Neural cell (in vitro differentiated cells): ENCODE measurements around the gene LCT. TPM values are rescaled to one million over a fixed set of nuclear protein-coding genes. Genes with fewer than 3 reads are reported as not detected.

Source experiments
- H2AFZ ChIP-seq: fragments of 200-600, 300-800 bp; sonication (generic), shearing (Covaris generic); 2 replicates; pipeline ENCODE4 v1.6.0; 2014; ENCODE audit warnings: low read depth, mild to moderate bottlenecking, antibody characterized with exemption, low read length, moderate library complexity
- H3F3A ChIP-seq: fragments of 200-600 bp; shearing (Covaris generic); 2 replicates; pipeline ENCODE4 v1.6.1; 2016; ENCODE audit warnings: mild to moderate bottlenecking, moderate library complexity, mixed read lengths, antibody characterized with exemption, low read length; ENCODE audit not compliant: insufficient read depth, poor library complexity, severe bottlenecking
- H3K27ac ChIP-seq: fragments of 200-600, 300-800 bp; sonication (generic), shearing (Covaris generic); 2 replicates; pipeline ENCODE4 v1.5.1; 2014; ENCODE audit warnings: mild to moderate bottlenecking, low read length, moderate library complexity
- H3K27me3 ChIP-seq: fragments of 300-800, 200-600 bp; sonication (generic), shearing (Covaris generic); 2 replicates; pipeline ENCODE4 v1.6.0; 2014; ENCODE audit warnings: mild to moderate bottlenecking, low read depth, low read length, moderate library complexity; ENCODE audit not compliant: insufficient read depth
- H3K36me3 ChIP-seq: fragments of 300-800, 200-600 bp; sonication (generic), shearing (Covaris generic); 2 replicates; pipeline ENCODE4 v1.5.1; 2014; ENCODE audit warnings: mild to moderate bottlenecking, antibody characterized with exemption, low read length, moderate library complexity; ENCODE audit not compliant: insufficient read depth
- H3K4me2 ChIP-seq: fragments of 300-800, 200-600 bp; sonication (generic), shearing (Covaris generic); 2 replicates; pipeline ENCODE4 v1.6.0; 2014; ENCODE audit warnings: mild to moderate bottlenecking, low read length
- H3K4me3 ChIP-seq: fragments of 300-800, 200-600 bp; sonication (generic), shearing (Covaris generic); 2 replicates; pipeline ENCODE4 v1.5.1; 2014; ENCODE audit warnings: mild to moderate bottlenecking, low read length, moderate library complexity
- H3K79me2 ChIP-seq: fragments of 200-600 bp; shearing (Covaris generic); replicated peaks from 2 replicates; pipeline ENCODE4 v1.6.0; 2014; ENCODE audit warnings: mild to moderate bottlenecking, low read length, moderate library complexity; ENCODE audit not compliant: insufficient read depth
- H3K9ac ChIP-seq: fragments of 300-800, 200-600 bp; sonication (generic), shearing (Covaris generic); 2 replicates; pipeline ENCODE4 v1.6.1; 2016; ENCODE audit warnings: mild to moderate bottlenecking, low read length, mixed read lengths
- H3K9me2 ChIP-seq: fragments of 200-600 bp; shearing (Covaris generic); 2 replicates; pipeline ENCODE4 v1.6.1; 2016; ENCODE audit warnings: mild to moderate bottlenecking, low read length, mixed read lengths; ENCODE audit not compliant: insufficient read depth
- H3K9me3 ChIP-seq: fragments of 200-600, 300-800 bp; sonication (generic), shearing (Covaris generic); 2 replicates; pipeline ENCODE4 v1.6.1; 2016; ENCODE audit warnings: mild to moderate bottlenecking, mixed run types, low read length, moderate library complexity, mixed read lengths
- H4K20me1 ChIP-seq: fragments of 200-600 bp; shearing (Covaris generic); 2 replicates; pipeline ENCODE4 v1.6.1; 2016; ENCODE audit warnings: mild to moderate bottlenecking, mixed run types; ENCODE audit not compliant: insufficient read depth
- EP300 ChIP-seq: fragments of 450-650 bp; conservative IDR thresholded peaks from 2 replicates; pipeline ENCODE4 v1.6.1; 2014; ENCODE audit warnings: antibody characterized with exemption, mild to moderate bottlenecking, moderate library complexity; ENCODE audit not compliant: poor library complexity, severe bottlenecking
- EZH2 ChIP-seq: fragments of 200-600, 300-800 bp; shearing (Covaris generic), sonication (generic); IDR thresholded peaks from 2 replicates; pipeline ENCODE4 v1.6.1; 2014; ENCODE audit warnings: antibody characterized with exemption, low read length, borderline replicate concordance, mild to moderate bottlenecking; ENCODE audit not compliant: insufficient read depth, poor library complexity, severe bottlenecking
- MXI1 ChIP-seq: fragments of 450-650 bp; conservative IDR thresholded peaks from 2 replicates; pipeline ENCODE4 v1.6.1; 2014; ENCODE audit warnings: antibody characterized with exemption, mild to moderate bottlenecking; ENCODE audit not compliant: poor library complexity, severe bottlenecking
- POLR2AphosphoS5 ChIP-seq: IDR thresholded peaks from 2 replicates; pipeline ENCODE4 v1.6.1; 2012
- RAD21 ChIP-seq: fragments of 450-650 bp; conservative IDR thresholded peaks from 2 replicates; pipeline ENCODE4 v1.6.1; 2014; ENCODE audit warnings: antibody characterized with exemption, mild to moderate bottlenecking, moderate library complexity
- SMC3 ChIP-seq: fragments of 450-650 bp; conservative IDR thresholded peaks from 2 replicates; pipeline ENCODE4 v1.6.1; 2014; ENCODE audit warnings: antibody characterized with exemption, mild to moderate bottlenecking, moderate library complexity; ENCODE audit not compliant: poor library complexity
- TAF1 ChIP-seq: IDR thresholded peaks from 2 replicates; pipeline ENCODE4 v1.6.1; 2012; ENCODE audit warnings: low read depth
- polyA plus RNA-seq: library from polyadenylated mRNA; depleted of rRNA; stranded (reverse); fragments of >200 nt; gene quantifications from 2 replicates; pipeline ENCODE4 v1.2.3, GENCODE V29; 2014
- TF ChIP-seq, protein P1 (sequence below): IDR thresholded peaks from 2 replicates; pipeline ENCODE4 v1.6.1; 2012; ENCODE audit warnings: borderline replicate concordance
- TF ChIP-seq, protein P2 (sequence below): fragments of 450-650 bp; IDR thresholded peaks from 2 replicates; pipeline ENCODE4 v1.5.1; 2014; ENCODE audit warnings: antibody characterized with exemption, mild to moderate bottlenecking, moderate library complexity; ENCODE audit not compliant: poor library complexity, severe bottlenecking

LCT gene
- polyA plus RNA-seq, 1 donor from 2014 or later = not detected

DNA sequence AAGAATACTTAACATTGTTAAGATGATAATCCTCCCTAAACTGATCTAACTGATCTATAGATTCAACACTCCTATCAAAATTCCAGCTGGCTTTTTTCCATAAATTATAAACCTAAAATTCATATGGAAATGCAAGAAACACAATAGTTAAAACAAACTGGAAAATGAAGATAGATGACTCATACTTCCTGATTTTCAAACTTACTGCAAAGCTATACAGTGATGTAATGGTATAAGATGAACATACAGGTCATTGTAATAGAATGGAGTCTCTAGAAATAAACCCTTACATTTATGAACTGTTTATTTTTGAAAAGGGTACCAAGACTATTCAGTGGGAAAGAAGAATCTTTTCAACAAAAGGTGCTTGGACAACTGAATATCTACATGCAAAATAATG, 63.1 kb downstream of the LCT start:
- Histone ChIP-seq H3K27me3 (no peaks in the 10 kb centered on the region), H3K36me3 (peaks cover 16% of the 10 kb centered on the region), H4K20me1 (no peaks in the 10 kb centered on the region), H3K27ac (no peak overlapping the region), H3K9ac (no peak overlapping the region), H3K79me2 (peaks cover 6% of the 10 kb centered on the region), H3K4me3 (no peak overlapping the region), H2AFZ (no peak overlapping the region), H3F3A (no peaks in the 10 kb centered on the region), H3K4me2 (no peak overlapping the region), H3K9me2 (no peaks in the 10 kb centered on the region), H3K9me3 (no peaks in the 10 kb centered on the region)
- TF ChIP-seq RAD21 = no peak
- TF ChIP-seq SMC3 = no peak
- no peak for TF ChIP-seq EZH2
- TF ChIP-seq MXI1 = no peak
- TF ChIP-seq, protein P1, sequence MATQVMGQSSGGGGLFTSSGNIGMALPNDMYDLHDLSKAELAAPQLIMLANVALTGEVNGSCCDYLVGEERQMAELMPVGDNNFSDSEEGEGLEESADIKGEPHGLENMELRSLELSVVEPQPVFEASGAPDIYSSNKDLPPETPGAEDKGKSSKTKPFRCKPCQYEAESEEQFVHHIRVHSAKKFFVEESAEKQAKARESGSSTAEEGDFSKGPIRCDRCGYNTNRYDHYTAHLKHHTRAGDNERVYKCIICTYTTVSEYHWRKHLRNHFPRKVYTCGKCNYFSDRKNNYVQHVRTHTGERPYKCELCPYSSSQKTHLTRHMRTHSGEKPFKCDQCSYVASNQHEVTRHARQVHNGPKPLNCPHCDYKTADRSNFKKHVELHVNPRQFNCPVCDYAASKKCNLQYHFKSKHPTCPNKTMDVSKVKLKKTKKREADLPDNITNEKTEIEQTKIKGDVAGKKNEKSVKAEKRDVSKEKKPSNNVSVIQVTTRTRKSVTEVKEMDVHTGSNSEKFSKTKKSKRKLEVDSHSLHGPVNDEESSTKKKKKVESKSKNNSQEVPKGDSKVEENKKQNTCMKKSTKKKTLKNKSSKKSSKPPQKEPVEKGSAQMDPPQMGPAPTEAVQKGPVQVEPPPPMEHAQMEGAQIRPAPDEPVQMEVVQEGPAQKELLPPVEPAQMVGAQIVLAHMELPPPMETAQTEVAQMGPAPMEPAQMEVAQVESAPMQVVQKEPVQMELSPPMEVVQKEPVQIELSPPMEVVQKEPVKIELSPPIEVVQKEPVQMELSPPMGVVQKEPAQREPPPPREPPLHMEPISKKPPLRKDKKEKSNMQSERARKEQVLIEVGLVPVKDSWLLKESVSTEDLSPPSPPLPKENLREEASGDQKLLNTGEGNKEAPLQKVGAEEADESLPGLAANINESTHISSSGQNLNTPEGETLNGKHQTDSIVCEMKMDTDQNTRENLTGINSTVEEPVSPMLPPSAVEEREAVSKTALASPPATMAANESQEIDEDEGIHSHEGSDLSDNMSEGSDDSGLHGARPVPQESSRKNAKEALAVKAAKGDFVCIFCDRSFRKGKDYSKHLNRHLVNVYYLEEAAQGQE = no peak
- TF ChIP-seq, protein P2, sequence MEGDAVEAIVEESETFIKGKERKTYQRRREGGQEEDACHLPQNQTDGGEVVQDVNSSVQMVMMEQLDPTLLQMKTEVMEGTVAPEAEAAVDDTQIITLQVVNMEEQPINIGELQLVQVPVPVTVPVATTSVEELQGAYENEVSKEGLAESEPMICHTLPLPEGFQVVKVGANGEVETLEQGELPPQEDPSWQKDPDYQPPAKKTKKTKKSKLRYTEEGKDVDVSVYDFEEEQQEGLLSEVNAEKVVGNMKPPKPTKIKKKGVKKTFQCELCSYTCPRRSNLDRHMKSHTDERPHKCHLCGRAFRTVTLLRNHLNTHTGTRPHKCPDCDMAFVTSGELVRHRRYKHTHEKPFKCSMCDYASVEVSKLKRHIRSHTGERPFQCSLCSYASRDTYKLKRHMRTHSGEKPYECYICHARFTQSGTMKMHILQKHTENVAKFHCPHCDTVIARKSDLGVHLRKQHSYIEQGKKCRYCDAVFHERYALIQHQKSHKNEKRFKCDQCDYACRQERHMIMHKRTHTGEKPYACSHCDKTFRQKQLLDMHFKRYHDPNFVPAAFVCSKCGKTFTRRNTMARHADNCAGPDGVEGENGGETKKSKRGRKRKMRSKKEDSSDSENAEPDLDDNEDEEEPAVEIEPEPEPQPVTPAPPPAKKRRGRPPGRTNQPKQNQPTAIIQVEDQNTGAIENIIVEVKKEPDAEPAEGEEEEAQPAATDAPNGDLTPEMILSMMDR = no peak
- TF ChIP-seq POLR2AphosphoS5 = no peak
- no peak for TF ChIP-seq EP300
- TF ChIP-seq TAF1 = no peak

DNA sequence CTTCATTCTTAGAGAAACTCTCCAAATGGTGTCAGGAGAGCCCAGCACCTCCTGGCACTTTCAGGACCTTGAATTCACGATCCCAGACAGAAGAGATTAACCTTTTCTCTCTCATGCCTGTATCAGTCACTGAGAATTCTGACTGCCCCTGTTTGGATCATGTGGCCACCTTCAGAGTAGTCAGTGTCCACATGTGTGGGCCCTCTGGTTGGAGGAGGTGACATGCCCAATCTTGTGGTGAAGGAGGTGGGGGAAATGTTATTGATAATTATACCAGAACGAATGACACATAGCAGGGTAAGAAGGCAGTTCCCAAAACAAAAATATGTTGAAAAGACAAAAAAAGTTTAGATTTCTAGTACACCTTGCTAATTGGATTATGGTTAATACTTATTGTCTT, 63.7 kb downstream of the LCT start:
- Histone ChIP-seq H2AFZ (no peak overlapping the region), H3K9ac (no peak overlapping the region), H4K20me1 (no peaks in the 10 kb centered on the region), H3K36me3 (peaks cover 16% of the 10 kb centered on the region), H3K9me3 (no peaks in the 10 kb centered on the region), H3K79me2 (peaks cover 7% of the 10 kb centered on the region), H3K9me2 (no peaks in the 10 kb centered on the region), H3K4me2 (no peak overlapping the region), H3F3A (no peaks in the 10 kb centered on the region), H3K27ac (no peak overlapping the region), H3K27me3 (no peaks in the 10 kb centered on the region), H3K4me3 (no peak overlapping the region)
- TF ChIP-seq, protein P1 = no peak
- TF ChIP-seq SMC3 (no peak), MXI1 (no peak), RAD21 (no peak), TAF1 (no peak), POLR2AphosphoS5 (no peak), EP300 (no peak), EZH2 (no peak)
- TF ChIP-seq, protein P2 = no peak
